ENCODE results near the gene SCMH1.

DNA sequence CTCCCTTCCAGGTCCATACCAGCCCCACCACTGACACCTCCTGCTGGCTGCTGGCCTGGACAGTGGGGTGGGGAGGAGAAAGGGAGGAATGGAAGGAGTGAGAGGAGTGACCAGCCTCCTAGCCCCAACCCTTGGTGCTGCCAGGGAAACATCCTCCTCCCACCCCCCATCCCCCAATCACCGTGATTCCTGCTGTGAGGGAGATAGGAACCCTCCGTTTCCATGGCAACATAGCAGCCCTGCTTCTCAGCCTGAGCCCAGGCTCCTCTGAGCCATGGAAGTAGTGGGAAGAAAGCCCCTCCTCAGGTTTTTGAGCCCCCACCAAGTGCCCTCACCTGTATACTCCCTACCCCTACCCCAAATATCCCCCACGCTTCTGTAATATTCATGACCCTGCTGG is 44.4 kb upstream of the SCMH1 start:
- TF ChIP-seq, protein P1, sequence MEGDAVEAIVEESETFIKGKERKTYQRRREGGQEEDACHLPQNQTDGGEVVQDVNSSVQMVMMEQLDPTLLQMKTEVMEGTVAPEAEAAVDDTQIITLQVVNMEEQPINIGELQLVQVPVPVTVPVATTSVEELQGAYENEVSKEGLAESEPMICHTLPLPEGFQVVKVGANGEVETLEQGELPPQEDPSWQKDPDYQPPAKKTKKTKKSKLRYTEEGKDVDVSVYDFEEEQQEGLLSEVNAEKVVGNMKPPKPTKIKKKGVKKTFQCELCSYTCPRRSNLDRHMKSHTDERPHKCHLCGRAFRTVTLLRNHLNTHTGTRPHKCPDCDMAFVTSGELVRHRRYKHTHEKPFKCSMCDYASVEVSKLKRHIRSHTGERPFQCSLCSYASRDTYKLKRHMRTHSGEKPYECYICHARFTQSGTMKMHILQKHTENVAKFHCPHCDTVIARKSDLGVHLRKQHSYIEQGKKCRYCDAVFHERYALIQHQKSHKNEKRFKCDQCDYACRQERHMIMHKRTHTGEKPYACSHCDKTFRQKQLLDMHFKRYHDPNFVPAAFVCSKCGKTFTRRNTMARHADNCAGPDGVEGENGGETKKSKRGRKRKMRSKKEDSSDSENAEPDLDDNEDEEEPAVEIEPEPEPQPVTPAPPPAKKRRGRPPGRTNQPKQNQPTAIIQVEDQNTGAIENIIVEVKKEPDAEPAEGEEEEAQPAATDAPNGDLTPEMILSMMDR (IDR thresholded peaks at IDR 0.05), result no peak
- TF ChIP-seq POLR2A (IDR thresholded peaks at IDR 0.05), result no peak
